ENCODE measurements around the gene TGFB2.

Gene TGFB2

DNA sequence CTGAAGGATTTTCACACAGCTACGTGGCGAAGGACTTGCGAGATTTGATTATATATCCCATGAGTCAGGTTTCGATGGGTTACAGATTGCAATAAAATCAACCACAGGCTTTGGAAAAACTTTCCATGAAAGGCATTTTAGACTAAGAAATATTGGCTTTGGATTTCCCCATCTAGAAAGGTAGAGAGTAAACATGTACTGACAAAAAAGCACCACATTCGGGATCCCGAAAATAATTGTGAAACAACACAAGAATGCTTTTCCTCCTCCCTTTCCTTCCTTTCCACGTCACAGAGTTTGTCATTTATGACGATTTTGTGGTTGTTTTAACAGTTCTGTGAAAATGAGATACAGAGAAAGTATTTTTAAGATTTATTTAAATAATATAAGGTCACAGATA lies 38.5 kb downstream of the TGFB2 start:
- H2AFZ ChIP-seq (ENCODE audit: low read depth, low read length): no peak overlapping the region
- no peaks in the 10 kb centered on the region for H3K36me3 ChIP-seq (replicated peaks; ENCODE audit: low read depth, low read length)
- H3K27me3 ChIP-seq (ENCODE audit: low read depth, low read length): no peaks in the 10 kb centered on the region
- H3K4me1 ChIP-seq (ENCODE audit: low read length): peaks cover 9% of the 10 kb centered on the region
- no peak overlapping the region for H3K27ac ChIP-seq (ENCODE audit: low read length)
- no peak overlapping the region for H3K4me2 ChIP-seq (ENCODE audit: low read length)
- no peaks in the 10 kb centered on the region for H4K20me1 ChIP-seq (ENCODE audit: insufficient read depth, low read length)
- H3K9me3 ChIP-seq (ENCODE audit: insufficient read depth, low read length): no peaks in the 10 kb centered on the region
- H3K79me2 ChIP-seq (ENCODE audit: low read length): no peaks in the 10 kb centered on the region
- no peak for TF ChIP-seq EZH2phosphoT487 (IDR thresholded peaks at IDR 0.05; ENCODE audit: low read depth)
- TF ChIP-seq, protein P1, sequence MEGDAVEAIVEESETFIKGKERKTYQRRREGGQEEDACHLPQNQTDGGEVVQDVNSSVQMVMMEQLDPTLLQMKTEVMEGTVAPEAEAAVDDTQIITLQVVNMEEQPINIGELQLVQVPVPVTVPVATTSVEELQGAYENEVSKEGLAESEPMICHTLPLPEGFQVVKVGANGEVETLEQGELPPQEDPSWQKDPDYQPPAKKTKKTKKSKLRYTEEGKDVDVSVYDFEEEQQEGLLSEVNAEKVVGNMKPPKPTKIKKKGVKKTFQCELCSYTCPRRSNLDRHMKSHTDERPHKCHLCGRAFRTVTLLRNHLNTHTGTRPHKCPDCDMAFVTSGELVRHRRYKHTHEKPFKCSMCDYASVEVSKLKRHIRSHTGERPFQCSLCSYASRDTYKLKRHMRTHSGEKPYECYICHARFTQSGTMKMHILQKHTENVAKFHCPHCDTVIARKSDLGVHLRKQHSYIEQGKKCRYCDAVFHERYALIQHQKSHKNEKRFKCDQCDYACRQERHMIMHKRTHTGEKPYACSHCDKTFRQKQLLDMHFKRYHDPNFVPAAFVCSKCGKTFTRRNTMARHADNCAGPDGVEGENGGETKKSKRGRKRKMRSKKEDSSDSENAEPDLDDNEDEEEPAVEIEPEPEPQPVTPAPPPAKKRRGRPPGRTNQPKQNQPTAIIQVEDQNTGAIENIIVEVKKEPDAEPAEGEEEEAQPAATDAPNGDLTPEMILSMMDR (IDR thresholded peaks at IDR 0.05; ENCODE audit: low read depth, low read length): no peak
- H3K9ac ChIP-seq (ENCODE audit: low read length): no peak overlapping the region
- no peak overlapping the region for H3K4me3 ChIP-seq (ENCODE audit: low read length)

DNA sequence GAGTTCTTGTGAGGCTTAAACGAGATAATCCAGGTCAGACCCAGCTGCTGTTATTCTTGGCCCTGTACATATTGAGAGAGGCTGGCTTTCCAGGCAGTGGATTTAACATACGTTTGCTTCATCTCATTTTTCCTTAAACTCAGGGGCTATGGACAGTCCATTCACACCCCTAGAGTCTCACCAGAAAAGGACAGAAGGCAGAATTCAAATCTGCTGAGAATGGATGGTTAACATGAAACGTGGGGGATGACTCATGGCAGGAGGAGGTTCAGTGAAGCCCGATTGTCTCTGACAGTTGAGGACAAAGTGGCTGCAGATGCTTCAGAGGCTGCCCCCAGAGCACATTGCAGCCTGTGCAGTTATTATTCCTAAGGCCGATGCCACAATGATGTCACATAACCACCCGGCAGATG lies 39.5 kb downstream of the TGFB2 start:
- no peaks in the 10 kb centered on the region for H3K36me3 ChIP-seq (replicated peaks; ENCODE audit: low read depth, low read length)
- H2AFZ ChIP-seq (ENCODE audit: low read depth, low read length): no peak overlapping the region
- H3K27ac ChIP-seq (ENCODE audit: low read length): no peak overlapping the region
- TF ChIP-seq, protein P1 (IDR thresholded peaks at IDR 0.05; ENCODE audit: low read depth, low read length): no peak
- no peak for TF ChIP-seq EZH2phosphoT487 (IDR thresholded peaks at IDR 0.05; ENCODE audit: low read depth)
- no peaks in the 10 kb centered on the region for H4K20me1 ChIP-seq (ENCODE audit: insufficient read depth, low read length)
- no peaks in the 10 kb centered on the region for H3K79me2 ChIP-seq (ENCODE audit: low read length)
- no peak overlapping the region for H3K9ac ChIP-seq (ENCODE audit: low read length)
- H3K4me3 ChIP-seq (ENCODE audit: low read length): no peak overlapping the region
- H3K9me3 ChIP-seq (ENCODE audit: insufficient read depth, low read length): no peaks in the 10 kb centered on the region
- no peaks in the 10 kb centered on the region for H3K27me3 ChIP-seq (ENCODE audit: low read depth, low read length)
- peaks cover 9% of the 10 kb centered on the region for H3K4me1 ChIP-seq (ENCODE audit: low read length)
- H3K4me2 ChIP-seq (ENCODE audit: low read length): peak overlapping the region; percentile 6; the same call in 1 of the 2 replicates

DNA sequence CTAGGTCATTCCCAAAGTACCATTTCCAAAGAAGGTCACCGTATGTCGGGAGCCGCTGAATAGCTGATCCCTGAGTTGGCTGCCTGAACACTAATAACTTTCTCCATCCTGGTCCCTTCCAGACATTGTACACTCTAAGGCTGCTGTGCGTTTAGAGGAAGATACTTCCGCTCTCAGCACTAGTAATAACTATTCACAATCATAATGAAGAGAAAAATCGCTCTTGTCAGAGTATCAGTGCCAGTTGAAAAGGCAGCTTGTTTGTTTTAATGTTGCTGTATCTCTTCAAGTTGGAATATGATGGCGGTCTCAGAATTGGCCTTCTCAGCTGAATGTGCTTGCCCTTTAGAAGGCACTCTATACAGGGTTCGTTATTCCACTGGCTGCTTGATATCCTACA lies 43.5 kb downstream of the TGFB2 start:
- H3K9ac ChIP-seq (ENCODE audit: low read length): no peak overlapping the region
- H3K79me2 ChIP-seq (ENCODE audit: low read length): no peaks in the 10 kb centered on the region
- peaks cover 6% of the 10 kb centered on the region; the same call in 1 of the 2 replicates for H3K27me3 ChIP-seq (ENCODE audit: low read depth, low read length)
- H2AFZ ChIP-seq (ENCODE audit: low read depth, low read length): no peak overlapping the region
- H3K4me3 ChIP-seq (ENCODE audit: low read length): no peak overlapping the region
- no peak overlapping the region for H3K4me2 ChIP-seq (ENCODE audit: low read length)
- H3K36me3 ChIP-seq (replicated peaks; ENCODE audit: low read depth, low read length): no peaks in the 10 kb centered on the region
- no peak overlapping the region for H3K27ac ChIP-seq (ENCODE audit: low read length)
- TF ChIP-seq, protein P1 (IDR thresholded peaks at IDR 0.05; ENCODE audit: low read depth, low read length): no peak
- TF ChIP-seq EZH2phosphoT487 (IDR thresholded peaks at IDR 0.05; ENCODE audit: low read depth): no peak
- peaks cover 9% of the 10 kb centered on the region for H3K4me1 ChIP-seq (ENCODE audit: low read length)
- H4K20me1 ChIP-seq (ENCODE audit: insufficient read depth, low read length): no peaks in the 10 kb centered on the region
- H3K9me3 ChIP-seq (ENCODE audit: insufficient read depth, low read length): no peaks in the 10 kb centered on the region

DNA sequence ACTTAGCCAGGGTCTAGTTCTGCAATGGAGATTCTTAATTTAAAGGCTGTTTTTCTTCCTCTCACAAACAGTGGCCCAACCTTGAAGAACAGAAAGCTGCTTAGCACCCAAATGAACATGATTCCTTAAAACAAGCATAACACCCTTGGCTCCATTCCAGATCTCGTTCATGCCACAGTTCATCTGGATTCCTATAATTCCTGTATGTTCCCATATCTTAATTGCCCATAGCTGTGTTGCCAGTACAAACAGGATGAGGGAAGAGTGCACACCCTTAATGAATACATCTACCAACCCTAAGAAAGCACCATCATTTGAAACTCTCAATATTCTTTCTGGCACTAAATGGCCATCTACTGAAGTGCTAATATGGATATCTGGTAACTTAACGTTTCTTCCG lies 45.5 kb downstream of the TGFB2 start:
- no peak for TF ChIP-seq EZH2phosphoT487 (IDR thresholded peaks at IDR 0.05; ENCODE audit: low read depth)
- TF ChIP-seq, protein P1 (IDR thresholded peaks at IDR 0.05; ENCODE audit: low read depth, low read length): no peak
- peaks cover 7% of the 10 kb centered on the region; the same call in 1 of the 2 replicates for H4K20me1 ChIP-seq (ENCODE audit: insufficient read depth, low read length)
- H3K27ac ChIP-seq (ENCODE audit: low read length): no peak overlapping the region
- H3K27me3 ChIP-seq (ENCODE audit: low read depth, low read length): peaks cover 6% of the 10 kb centered on the region; the same call in 1 of the 2 replicates
- peaks cover 12% of the 10 kb centered on the region for H3K4me1 ChIP-seq (ENCODE audit: low read length)
- no peak overlapping the region for H3K4me3 ChIP-seq (ENCODE audit: low read length)
- H3K36me3 ChIP-seq (replicated peaks; ENCODE audit: low read depth, low read length): no peaks in the 10 kb centered on the region
- no peak overlapping the region for H3K4me2 ChIP-seq (ENCODE audit: low read length)
- no peaks in the 10 kb centered on the region for H3K79me2 ChIP-seq (ENCODE audit: low read length)
- H3K9ac ChIP-seq (ENCODE audit: low read length): no peak overlapping the region
- H3K9me3 ChIP-seq (ENCODE audit: insufficient read depth, low read length): no peaks in the 10 kb centered on the region
- H2AFZ ChIP-seq (ENCODE audit: low read depth, low read length): no peak overlapping the region
